ENCODE measurements around the gene ALS2.
"Not testable (repeated sequence)": the region's sequence is repeated elsewhere in the genome, so short reads cannot be mapped to it uniquely, and the experiment has no call there.

ALS2 gene

DNA sequence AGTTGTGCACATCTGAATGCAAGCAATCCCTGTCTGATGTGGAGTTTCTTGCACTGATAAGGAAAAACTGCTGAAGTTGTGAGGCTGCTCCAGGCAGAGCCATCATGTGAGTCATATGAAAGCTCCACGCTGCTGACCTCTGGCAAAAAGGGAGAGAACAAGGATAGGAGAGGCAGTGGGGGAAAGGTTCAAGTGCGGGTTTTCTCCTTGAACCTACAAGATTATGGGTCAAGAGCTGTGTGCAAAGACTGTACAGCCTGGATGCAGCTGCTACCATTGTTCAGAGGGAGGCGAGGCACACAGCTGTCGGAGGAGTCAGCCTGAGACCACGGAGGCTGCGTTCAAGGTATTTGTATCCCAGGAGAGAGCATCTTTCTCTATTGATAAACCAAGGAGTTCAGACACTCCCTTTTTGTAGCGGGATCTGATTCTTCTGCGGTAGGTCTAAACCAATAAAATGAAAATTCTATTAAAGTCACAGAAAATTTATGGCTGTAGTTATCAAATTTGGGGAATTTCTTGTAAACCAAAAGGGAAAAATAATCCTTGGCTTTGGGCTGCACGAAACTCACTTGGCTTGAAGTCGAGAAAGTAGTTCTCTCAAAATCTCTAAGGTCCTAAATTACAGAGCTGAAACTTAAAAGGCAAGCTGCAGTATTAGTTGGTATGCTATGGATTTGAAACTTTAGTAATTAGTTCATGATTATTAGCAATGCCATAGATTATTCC, 25.9 kb upstream of the ALS2 start, which contains the start of gene CDK15:
CDK15 (plus strand) TSS at position 96 of the 729 bp plus-strand sequence; CDS start at position 224, 128 bp downstream.
- no peak for TF ChIP-seq CTCF (IDR thresholded peaks at IDR 0.05; ENCODE audit: insufficient read depth, low read length, missing control alignments)
- ChIA-PET POLR2A (no interaction called here), CTCF (interaction anchor here (1.0 to 2.5 kb wide), 5 partner anchors 10 to 372 kb away, joined by 4 to 13 read pairs (median 7); no protein-coding TSS in a partner anchor)
- DNase-seq (ENCODE audit: low read depth, low spot score) = no peak
- H3K4me3 ChIP-seq (ENCODE audit: low read depth, low read length) = peak within 1 kb of the TSS; percentile 47

GRCh38 chr2:201798914-201799285, 18.2 kb upstream of the ALS2 start:
- H3K4me3 ChIP-seq (ENCODE audit: low read depth, low read length); DNase-seq (ENCODE audit: low read depth, low spot score): not testable (repeated sequence)
- ChIA-PET CTCF (interaction anchor here (4.3 kb wide), 1 partner anchor 380 kb away, joined by 59 read pairs; no protein-coding TSS in a partner anchor), POLR2A (interaction anchor here (1.0 to 2.1 kb wide), 2 partner anchors 56 to 236 kb away, joined by 3 to 24 read pairs; no protein-coding TSS in a partner anchor)
- TF ChIP-seq CTCF (IDR thresholded peaks at IDR 0.05; ENCODE audit: insufficient read depth, low read length, missing control alignments) = peak; percentile 69

DNA sequence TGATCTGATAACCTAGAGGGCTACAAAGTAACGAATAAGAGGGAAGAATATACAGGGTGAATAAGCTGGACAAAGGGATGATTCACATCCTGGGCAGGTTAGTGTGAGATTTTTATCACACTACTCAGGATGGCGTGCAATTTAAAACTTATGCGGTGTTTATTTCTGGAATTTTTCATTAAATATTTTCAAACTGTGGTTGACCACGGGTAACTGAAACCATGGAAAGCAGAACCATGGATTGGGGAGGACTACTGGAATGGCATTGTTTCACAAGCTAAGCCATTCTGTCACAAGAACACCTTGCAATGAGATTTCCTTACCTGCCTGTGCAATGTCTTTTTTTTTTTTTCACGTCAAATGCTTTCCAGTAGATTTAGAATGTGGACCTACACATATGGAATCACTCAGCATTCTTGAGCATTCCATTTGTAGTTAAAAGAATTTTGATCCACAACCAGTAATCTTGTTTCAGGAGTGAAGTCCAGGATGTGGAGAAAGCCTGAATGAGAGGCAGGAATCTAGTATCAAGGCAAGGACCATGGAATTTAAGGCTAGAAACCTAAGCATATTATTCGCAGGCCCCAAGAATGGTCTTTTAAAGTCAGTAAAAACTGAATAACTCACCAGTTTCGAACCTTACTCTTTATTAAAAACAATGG, 17.6 kb upstream of the ALS2 start:
- ChIA-PET POLR2A (interaction anchor here (0.9 to 2.1 kb wide), 3 partner anchors 18 to 237 kb away, joined by 3 to 24 read pairs (median 3); partner anchors contain the start of gene ALS2), CTCF (interaction anchor here (4.3 to 5.3 kb wide), 2 partner anchors 62 to 380 kb away, joined by 32 to 59 read pairs; no protein-coding TSS in a partner anchor)
- no peak overlapping the region for H3K4me3 ChIP-seq (ENCODE audit: low read depth, low read length)
- no peak for TF ChIP-seq CTCF (IDR thresholded peaks at IDR 0.05; ENCODE audit: insufficient read depth, low read length, missing control alignments)
- peak; percentile 79 for DNase-seq (ENCODE audit: low read depth, low spot score)

DNA sequence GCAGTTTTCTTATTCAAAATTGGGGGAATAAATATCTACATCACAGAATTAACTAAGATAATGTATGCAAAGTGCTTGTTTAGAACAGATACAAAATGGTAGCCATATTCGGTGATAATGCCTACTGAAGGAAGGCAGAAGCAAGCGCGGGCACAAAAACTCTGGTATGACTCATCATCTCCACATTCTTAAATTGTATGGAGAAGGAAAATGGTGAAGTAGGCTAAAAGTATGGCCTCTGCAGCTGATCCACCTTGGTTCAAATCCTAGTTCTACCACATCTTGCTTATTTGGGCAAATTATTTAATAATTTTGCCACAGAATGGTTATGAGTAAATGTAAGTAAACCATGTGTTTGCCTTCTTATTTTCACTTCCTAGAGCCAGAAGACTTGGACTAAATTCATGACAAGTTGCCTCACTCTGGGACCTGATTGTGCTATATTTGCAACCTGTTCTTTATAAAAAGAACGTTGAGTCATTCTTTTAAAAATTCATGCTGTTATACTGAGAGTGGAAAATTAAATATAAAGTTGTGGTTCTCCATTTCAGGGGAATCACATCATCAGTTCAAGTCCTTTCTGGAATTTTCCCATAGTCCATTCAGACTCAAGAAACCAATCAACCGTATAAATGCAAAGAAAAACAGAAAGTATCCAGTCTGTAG, 16.6 kb upstream of the ALS2 start:
- no peak overlapping the region for H3K4me3 ChIP-seq (ENCODE audit: low read depth, low read length)
- ChIA-PET POLR2A (interaction anchor here (0.9 to 2.1 kb wide), 2 partner anchors 17 to 57 kb away, joined by 3 to 24 read pairs; partner anchors contain the start of gene ALS2), CTCF (interaction anchor here (0.7 to 5.3 kb wide), 10 partner anchors 17 to 520 kb away, joined by 3 to 59 read pairs (median 4); no protein-coding TSS in a partner anchor)

DNA sequence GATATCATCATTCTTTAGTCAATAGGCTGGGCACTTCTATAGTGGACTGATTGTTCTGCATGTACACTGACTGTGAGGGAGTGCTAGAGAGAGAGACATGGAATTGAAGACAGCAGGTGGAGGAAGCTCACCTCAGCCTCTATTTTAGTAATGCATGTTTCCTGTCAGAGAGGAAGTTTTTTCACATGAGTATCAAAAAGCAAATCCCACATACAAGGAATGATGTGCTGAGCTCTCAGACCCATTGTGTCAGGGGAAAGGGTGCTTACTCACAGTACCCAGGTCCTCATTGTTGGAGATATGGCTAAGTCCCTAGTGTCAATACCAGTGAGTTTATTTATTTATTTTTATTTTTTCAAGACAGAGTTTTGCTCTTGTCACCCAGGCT, 15.7 kb upstream of the ALS2 start:
- no peak for DNase-seq (ENCODE audit: low read depth, low spot score)
- H3K4me3 ChIP-seq (ENCODE audit: low read depth, low read length) = no peak overlapping the region
- no peak for TF ChIP-seq CTCF (IDR thresholded peaks at IDR 0.05; ENCODE audit: insufficient read depth, low read length, missing control alignments)
- ChIA-PET CTCF (interaction anchor here (0.7 to 5.3 kb wide), 12 partner anchors 9 to 521 kb away, joined by 3 to 59 read pairs (median 3); no protein-coding TSS in a partner anchor), POLR2A (no interaction called here)

More for the DNA sequence above, 16.6 kb upstream of the ALS2 start:
- no peak for TF ChIP-seq CTCF (IDR thresholded peaks at IDR 0.05; ENCODE audit: insufficient read depth, low read length, missing control alignments)
- DNase-seq (ENCODE audit: low read depth, low spot score) = peak; percentile 87
